Astrocyte (in vitro differentiated cells and primary cell): Measurements from ENCODE around the gene CCDC57. TPM values are rescaled to one million over a fixed set of nuclear protein-coding genes. Genes with fewer than 3 reads are reported as not detected.

ENCODE experiments used
- DNase-seq: peaks from one replicate; pipeline ENCODE4 v3.0.0-alpha.2; 2010; ENCODE audit warnings: low read depth
- FAIRE-seq: peaks from 2 replicates; lab custom pipeline; 2011; peaks lifted over from hg19 to GRCh38; lab: Jason Lieb, UNC
- H2AFZ ChIP-seq: 2 replicates; pipeline ENCODE4 v1.6.0; 2012; ENCODE audit warnings: low read depth, low read length, inconsistent platforms
- H3K27ac ChIP-seq: 2 replicates; pipeline ENCODE4 v1.5.1; 2011; ENCODE audit warnings: low read depth, low read length, inconsistent platforms
- H3K27me3 ChIP-seq: 2 replicates; pipeline ENCODE4 v1.6.0; 2011; ENCODE audit warnings: low read length, inconsistent platforms; ENCODE audit not compliant: insufficient read depth
- H3K36me3 ChIP-seq: 2 replicates; pipeline ENCODE4 v1.5.1; 2011; ENCODE audit warnings: low read length, inconsistent platforms; ENCODE audit not compliant: insufficient read depth
- H3K4me1 ChIP-seq: 2 replicates; pipeline ENCODE4 v1.5.1; 2011; ENCODE audit warnings: low read length, inconsistent platforms; ENCODE audit not compliant: insufficient read depth
- H3K4me2 ChIP-seq: 2 replicates; pipeline ENCODE4 v1.6.0; 2012; ENCODE audit warnings: low read length, inconsistent platforms
- H3K4me3 ChIP-seq: 2 replicates; pipeline ENCODE4 v1.5.1; 2011; ENCODE audit warnings: low read depth, mild to moderate bottlenecking, low read length, inconsistent platforms; ENCODE audit not compliant: insufficient read depth
- H3K79me2 ChIP-seq: 2 replicates; pipeline ENCODE4 v1.6.0; 2012; ENCODE audit warnings: mild to moderate bottlenecking, low read length, inconsistent platforms; ENCODE audit not compliant: insufficient read depth
- H3K9ac ChIP-seq: 2 replicates; pipeline ENCODE4 v1.6.0; 2012; ENCODE audit warnings: mild to moderate bottlenecking, low read length, inconsistent platforms
- H3K9me3 ChIP-seq: 2 replicates; pipeline ENCODE4 v1.5.1; 2012; ENCODE audit warnings: low read depth, mild to moderate bottlenecking, low read length, inconsistent platforms; ENCODE audit not compliant: insufficient read depth
- H4K20me1 ChIP-seq: 2 replicates; pipeline ENCODE4 v1.6.0; 2012; ENCODE audit warnings: low read length, inconsistent platforms; ENCODE audit not compliant: insufficient read depth
- H3K27ac Mint-ChIP-seq: one replicate; pipeline ENCODE4 v1.8.0; 2021; ENCODE audit warnings: mild to moderate bottlenecking, mixed read lengths; ENCODE audit not compliant: unreplicated experiment
- H3K27me3 Mint-ChIP-seq: one replicate; pipeline ENCODE4 v1.8.0; 2021; ENCODE audit warnings: low read depth, mixed read lengths; ENCODE audit not compliant: unreplicated experiment
- H3K36me3 Mint-ChIP-seq: one replicate; pipeline ENCODE4 v1.8.0; 2021; ENCODE audit warnings: low read depth, mixed read lengths; ENCODE audit not compliant: unreplicated experiment
- H3K4me1 Mint-ChIP-seq: one replicate; pipeline ENCODE4 v1.8.0; 2021; ENCODE audit warnings: low read depth, mixed read lengths; ENCODE audit not compliant: unreplicated experiment
- H3K4me3 Mint-ChIP-seq: one replicate; pipeline ENCODE4 v1.8.0; 2021; ENCODE audit warnings: mild to moderate bottlenecking, moderate library complexity, mixed read lengths; ENCODE audit not compliant: unreplicated experiment
- H3K9me3 Mint-ChIP-seq: one replicate; pipeline ENCODE4 v1.8.0; 2021; ENCODE audit warnings: mild to moderate bottlenecking, mixed read lengths; ENCODE audit not compliant: unreplicated experiment
- EZH2 ChIP-seq: IDR thresholded peaks from 2 replicates; pipeline ENCODE4 v1.6.1; 2012; ENCODE audit warnings: mild to moderate bottlenecking, low read length, inconsistent platforms; ENCODE audit not compliant: insufficient read depth
- total RNA-seq: library from RNA; stranded (reverse); gene quantifications from 2 replicates; pipeline ENCODE4 v1.2.1, GENCODE V29; 2021
- TF ChIP-seq, protein P1 (sequence below): IDR thresholded peaks from 2 replicates; pipeline ENCODE4 v1.5.1; 2011; ENCODE audit warnings: low read depth, mild to moderate bottlenecking, inconsistent platforms, low read length, moderate library complexity; ENCODE audit not compliant: insufficient read depth

The CCDC57 gene
- total RNA-seq, 1 donor from 2014 or later: 20.4 TPM

- peaks cover 1% of the 10 kb centered on the region for H3K36me3 ChIP-seq
- H3K27ac Mint-ChIP-seq: no peak overlapping the region
- H3K27me3 ChIP-seq: no peaks in the 10 kb centered on the region
- H2AFZ ChIP-seq: no peak overlapping the region
- H3K36me3 Mint-ChIP-seq: peaks cover 31% of the 10 kb centered on the region
- no peaks in the 10 kb centered on the region for H3K4me1 ChIP-seq
- H3K4me3 Mint-ChIP-seq: no peak overlapping the region
- H3K27me3 Mint-ChIP-seq: peaks cover 35% of the 10 kb centered on the region
- no peak overlapping the region for H3K9ac ChIP-seq
- FAIRE-seq (no peak), DNase-seq (no peak)
- H3K79me2 ChIP-seq: no peaks in the 10 kb centered on the region
- no peaks in the 10 kb centered on the region for H3K9me3 ChIP-seq
- no peaks in the 10 kb centered on the region for H3K9me3 Mint-ChIP-seq
- no peak overlapping the region for H3K4me3 ChIP-seq
- no peak overlapping the region for H3K4me2 ChIP-seq
- TF ChIP-seq, protein P1, sequence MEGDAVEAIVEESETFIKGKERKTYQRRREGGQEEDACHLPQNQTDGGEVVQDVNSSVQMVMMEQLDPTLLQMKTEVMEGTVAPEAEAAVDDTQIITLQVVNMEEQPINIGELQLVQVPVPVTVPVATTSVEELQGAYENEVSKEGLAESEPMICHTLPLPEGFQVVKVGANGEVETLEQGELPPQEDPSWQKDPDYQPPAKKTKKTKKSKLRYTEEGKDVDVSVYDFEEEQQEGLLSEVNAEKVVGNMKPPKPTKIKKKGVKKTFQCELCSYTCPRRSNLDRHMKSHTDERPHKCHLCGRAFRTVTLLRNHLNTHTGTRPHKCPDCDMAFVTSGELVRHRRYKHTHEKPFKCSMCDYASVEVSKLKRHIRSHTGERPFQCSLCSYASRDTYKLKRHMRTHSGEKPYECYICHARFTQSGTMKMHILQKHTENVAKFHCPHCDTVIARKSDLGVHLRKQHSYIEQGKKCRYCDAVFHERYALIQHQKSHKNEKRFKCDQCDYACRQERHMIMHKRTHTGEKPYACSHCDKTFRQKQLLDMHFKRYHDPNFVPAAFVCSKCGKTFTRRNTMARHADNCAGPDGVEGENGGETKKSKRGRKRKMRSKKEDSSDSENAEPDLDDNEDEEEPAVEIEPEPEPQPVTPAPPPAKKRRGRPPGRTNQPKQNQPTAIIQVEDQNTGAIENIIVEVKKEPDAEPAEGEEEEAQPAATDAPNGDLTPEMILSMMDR: no peak
- TF ChIP-seq EZH2: no peak
- no peak overlapping the region for H3K27ac ChIP-seq
- H4K20me1 ChIP-seq: no peaks in the 10 kb centered on the region
- H3K4me1 Mint-ChIP-seq: no peaks in the 10 kb centered on the region
These were observed 34.7 kb downstream of the CCDC57 start for GRCh38 chr17:82177761-82178498.

GRCh38 chr17:82177276-82177675 is 35.4 kb downstream of the CCDC57 start:
- peak overlapping the region; percentile 62 for H3K27ac Mint-ChIP-seq
- Histone ChIP-seq H3K9ac (no peak overlapping the region), H3K27me3 (no peaks in the 10 kb centered on the region), H2AFZ (no peak overlapping the region), H4K20me1 (no peaks in the 10 kb centered on the region), H3K4me3 (no peak overlapping the region), H3K4me2 (no peak overlapping the region), H3K36me3 (no peaks in the 10 kb centered on the region), H3K9me3 (no peaks in the 10 kb centered on the region), H3K79me2 (no peaks in the 10 kb centered on the region), H3K27ac (no peak overlapping the region), H3K4me1 (no peaks in the 10 kb centered on the region)
- no peaks in the 10 kb centered on the region for H3K4me1 Mint-ChIP-seq
- H3K36me3 Mint-ChIP-seq: peaks cover 34% of the 10 kb centered on the region
- peaks cover 39% of the 10 kb centered on the region for H3K27me3 Mint-ChIP-seq
- peak; percentile 76 for FAIRE-seq
- no peak for DNase-seq
- H3K9me3 Mint-ChIP-seq: no peaks in the 10 kb centered on the region
- H3K4me3 Mint-ChIP-seq: no peak overlapping the region
- no peak for TF ChIP-seq EZH2
- TF ChIP-seq, protein P1: no peak

DNA sequence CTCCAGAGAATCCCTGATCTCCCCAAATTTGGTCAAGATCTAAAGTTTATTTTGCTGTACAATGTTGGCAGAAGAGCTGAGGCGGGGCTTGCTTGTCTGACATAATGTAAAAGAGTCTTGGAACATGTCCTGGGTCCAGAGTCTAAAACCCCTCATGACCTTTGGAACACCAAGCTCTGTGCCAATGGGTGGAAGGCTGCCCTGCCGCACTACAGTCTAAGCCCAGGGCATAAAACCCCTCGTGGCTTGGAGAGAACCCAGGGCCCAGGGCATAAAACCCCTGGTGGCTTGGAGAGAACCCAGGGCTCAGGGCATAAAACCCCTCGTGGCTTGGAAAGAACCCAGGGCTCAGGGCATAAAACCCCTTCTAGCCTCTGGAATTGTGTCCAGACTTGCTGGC is 36.7 kb downstream of the CCDC57 start:
- H4K20me1 ChIP-seq: no peaks in the 10 kb centered on the region
- Mint-ChIP-seq H3K27ac (no peak overlapping the region), H3K4me3 (no peak overlapping the region), H3K27me3 (peaks cover 39% of the 10 kb centered on the region), H3K4me1 (no peaks in the 10 kb centered on the region), H3K9me3 (no peaks in the 10 kb centered on the region), H3K36me3 (peaks cover 41% of the 10 kb centered on the region)
- FAIRE-seq (no peak), DNase-seq (no peak)
- no peaks in the 10 kb centered on the region for H3K36me3 ChIP-seq
- no peaks in the 10 kb centered on the region for H3K4me1 ChIP-seq
- H3K9me3 ChIP-seq: no peaks in the 10 kb centered on the region
- H3K9ac ChIP-seq: no peak overlapping the region
- no peak overlapping the region for H2AFZ ChIP-seq
- no peak overlapping the region for H3K27ac ChIP-seq
- no peaks in the 10 kb centered on the region for H3K27me3 ChIP-seq
- TF ChIP-seq EZH2: no peak
- TF ChIP-seq, protein P1: no peak
- no peak overlapping the region for H3K4me3 ChIP-seq
- no peaks in the 10 kb centered on the region for H3K79me2 ChIP-seq
- H3K4me2 ChIP-seq: no peak overlapping the region
